B cell (primary cell): ENCODE measurements around the gene GRIN2D. TPM values are rescaled to one million over a fixed set of nuclear protein-coding genes. Genes with fewer than 3 reads are reported as not detected.

Experiments used
- ATAC-seq: fragments of 200-7000 bp; cut with Tn5 transposase; one replicate; pipeline ENCODE4 v1.10.0; 2021; ENCODE audit warnings: low read depth, mild to moderate bottlenecking, moderate number of reproducible peaks, moderate library complexity
- CTCF ChIA-PET: fragments of 350-600 bp; sonication (Branson Sonifier 250); formaldehyde crosslinking; loops from one replicate; lab custom pipeline; 2021; ENCODE audit warnings: antibody characterized with exemption, inconsistent platforms; lab: Charles Lee
- POLR2A ChIA-PET: fragments of 350-600 bp; sonication (Branson Sonifier 250); formaldehyde crosslinking; loops from one replicate; lab custom pipeline; 2021; ENCODE audit warnings: antibody characterized with exemption; lab: Charles Lee
- DNase-seq: peaks from one replicate; pipeline ENCODE4 v3.0.0; 2013
- H2AFZ ChIP-seq: 2 replicates; pipeline ENCODE4 v1.6.1; 2012; ENCODE audit warnings: mild to moderate bottlenecking, low read depth, low read length; ENCODE audit not compliant: insufficient read depth, poor library complexity, severe bottlenecking
- H3K27ac ChIP-seq, 2 donors: 1 replicate in 1 of 2; 2 replicates in 1 of 2; pipeline ENCODE4 v1.5.1; 2012 to 2013; ENCODE audit warnings: low read length in 2 of 2, mild to moderate bottlenecking in 2 of 2, moderate library complexity in 1 of 2
- H3K27me3 ChIP-seq, 4 experiments: fragments of 200-600 bp in 1 of 4; sonication (generic) in 1 of 4; replicated peaks in 1 of 4; 1 replicate in 2 of 4; 2 replicates in 2 of 4; pipeline versions ENCODE4 v1.6.1 to v1.7.0; 2013 to 2016; ENCODE audit warnings: low read length in 3 of 4, mild to moderate bottlenecking in 2 of 4, mixed read lengths in 1 of 4, moderate library complexity in 1 of 4; ENCODE audit not compliant: insufficient read depth in 4 of 4, control insufficient read depth in 3 of 4; ENCODE audit errors: control extremely low read depth in 1 of 4
- H3K36me3 ChIP-seq, 2 experiments: replicated peaks in 1 of 2; 1 replicate in 1 of 2; 2 replicates in 1 of 2; pipeline versions ENCODE4 v1.6.1 to v1.7.1; 2013; ENCODE audit warnings: low read length in 1 of 2; ENCODE audit not compliant: insufficient read depth in 2 of 2, control insufficient read depth in 1 of 2; ENCODE audit errors: control extremely low read depth in 1 of 2, extremely low read depth in 1 of 2
- H3K4me1 ChIP-seq, 2 donors: fragments of 200-600 bp in 1 of 2; sonication (generic) in 1 of 2; 1 replicate in 1 of 2; 2 replicates in 1 of 2; pipeline versions ENCODE4 v1.5.1 to v1.6.1; 2013 to 2017; ENCODE audit warnings: low read length in 2 of 2; ENCODE audit not compliant: control insufficient read depth in 2 of 2, insufficient read depth in 2 of 2
- H3K4me2 ChIP-seq: replicated peaks from 2 replicates; pipeline ENCODE3; 2012; ENCODE audit warnings: mild to moderate bottlenecking, low read depth, low read length; ENCODE audit not compliant: poor library complexity, severe bottlenecking
- H3K4me3 ChIP-seq, 5 experiments: fragments of 200-600 bp in 1 of 5; sonication (generic) in 1 of 5; 1 replicate in 3 of 5; 2 replicates in 2 of 5; pipeline versions ENCODE4 v1.5.1 to v1.7.0; 2011 to 2016; ENCODE audit warnings: low read length in 4 of 5, mild to moderate bottlenecking in 4 of 5, low read depth in 2 of 5, control low read depth in 1 of 5, moderate library complexity in 1 of 5; ENCODE audit not compliant: insufficient read depth in 1 of 5; ENCODE audit errors: control extremely low read depth in 1 of 5, extremely low read depth in 1 of 5
- H3K79me2 ChIP-seq: fragments of 200-600 bp; sonication (generic); one replicate; pipeline ENCODE4 v1.6.0; 2016; ENCODE audit warnings: low read length; ENCODE audit not compliant: control insufficient read depth, insufficient read depth
- H3K9ac ChIP-seq: fragments of 200-600 bp; sonication (generic); 2 replicates; pipeline ENCODE4 v1.6.1; 2017; ENCODE audit warnings: mild to moderate bottlenecking, low read length, moderate library complexity
- H3K9me3 ChIP-seq, 3 donors: one replicate each; pipeline versions ENCODE4 v1.6.1 to v1.7.1; 2013; ENCODE audit warnings: low read length in 2 of 3; ENCODE audit not compliant: control insufficient read depth in 2 of 3, insufficient read depth in 1 of 3; ENCODE audit errors: control extremely low read depth in 1 of 3
- H4K20me1 ChIP-seq: 2 replicates; pipeline ENCODE4 v1.6.0; 2012; ENCODE audit warnings: mild to moderate bottlenecking, low read length; ENCODE audit not compliant: insufficient read depth, control insufficient read depth, poor library complexity, severe bottlenecking
- H3K27ac Mint-ChIP-seq: one replicate; pipeline ENCODE4 v1.8.0; 2021; ENCODE audit warnings: mixed read lengths
- H3K27me3 Mint-ChIP-seq: one replicate; pipeline ENCODE4 v1.8.0; 2021; ENCODE audit warnings: mixed read lengths
- H3K4me1 Mint-ChIP-seq: one replicate; pipeline ENCODE4 v1.8.0; 2021; ENCODE audit warnings: mixed read lengths
- H3K4me3 Mint-ChIP-seq: one replicate; pipeline ENCODE4 v1.8.0; 2021; ENCODE audit warnings: mixed read lengths
- H3K9me3 Mint-ChIP-seq: one replicate; pipeline ENCODE4 v1.8.0; 2022; ENCODE audit warnings: mixed read lengths; ENCODE audit not compliant: insufficient read depth
- EZH2 ChIP-seq: IDR thresholded peaks from 2 replicates; pipeline ENCODE4 v1.6.1; 2012; ENCODE audit warnings: borderline replicate concordance, low read depth, mild to moderate bottlenecking, moderate library complexity, low read length; ENCODE audit not compliant: insufficient read depth, poor library complexity, severe bottlenecking
- WGBS: methylation state at CpG from one replicate; pipeline ENCODE4 v1.1.5; 2013; ENCODE audit warnings: missing lambda C conversion rate; ENCODE audit not compliant: insufficient coverage; 5-methylcytosine and 5-hydroxymethylcytosine counted together
- intact Hi-C: fragments of 100-400 bp; cut with micrococcal nuclease; formaldehyde crosslinking; loops from one replicate; pipeline ENCODE4 v1.10.0; 2022
- polyA plus RNA-seq: library from polyadenylated mRNA; depleted of rRNA; stranded (reverse); fragments of >200 nt; gene quantifications from 2 replicates; pipeline ENCODE4 v1.2.3, GENCODE V29; 2012
- total RNA-seq, 2 donors: library from RNA; stranded (reverse); fragments of 120-200 nt in 1 of 2; gene quantifications; 1 replicate in 1 of 2; 2 replicates in 1 of 2; pipeline versions ENCODE4 v1.2.3 to v1.2.4, GENCODE V29; 2013 to 2022
- TF ChIP-seq, protein P1 (sequence below): fragments of 200-600 bp; IDR thresholded peaks from one replicate; pipeline ENCODE4 v1.8.0; 2022; ENCODE audit warnings: antibody characterized with exemption, mild to moderate bottlenecking

GRIN2D gene
- total and polyA plus RNA-seq, 2 donors (not counting 1 experiment from before 2014, with no cell fraction given): not detected

- intact Hi-C loops: no loop called here
- no peaks in the 10 kb centered on the region for H3K9me3 ChIP-seq
- WGBS: 92% methylated on average over 9 of the region's 10 CpGs
- CTCF ChIA-PET: no interaction called here
- H3K36me3 ChIP-seq: peaks cover 0 to 4% of the 10 kb centered on the region in 2 experiments
- no peak overlapping the region for H3K4me3 ChIP-seq
- H3K27ac ChIP-seq: no peak overlapping the region
- Mint-ChIP-seq H3K4me1 (no peaks in the 10 kb centered on the region), H3K4me3 (no peak overlapping the region), H3K27ac (no peak overlapping the region), H3K27me3 (peaks cover 3% of the 10 kb centered on the region), H3K9me3 (no peaks in the 10 kb centered on the region)
- POLR2A ChIA-PET: interaction anchor here (0.7 kb wide), 1 partner anchor 216 kb away, joined by 6 read pairs; no protein-coding TSS in a partner anchor
- no peaks in the 10 kb centered on the region for H3K27me3 ChIP-seq
- no peaks in the 10 kb centered on the region for H3K79me2 ChIP-seq
- no peak overlapping the region for H2AFZ ChIP-seq
- H3K4me1 ChIP-seq: no peaks in the 10 kb centered on the region
- no peaks in the 10 kb centered on the region for H4K20me1 ChIP-seq
- ATAC-seq (no peak), DNase-seq (no peak)
- no peak overlapping the region for H3K4me2 ChIP-seq
- H3K9ac ChIP-seq: no peak overlapping the region
- TF ChIP-seq, protein P1, sequence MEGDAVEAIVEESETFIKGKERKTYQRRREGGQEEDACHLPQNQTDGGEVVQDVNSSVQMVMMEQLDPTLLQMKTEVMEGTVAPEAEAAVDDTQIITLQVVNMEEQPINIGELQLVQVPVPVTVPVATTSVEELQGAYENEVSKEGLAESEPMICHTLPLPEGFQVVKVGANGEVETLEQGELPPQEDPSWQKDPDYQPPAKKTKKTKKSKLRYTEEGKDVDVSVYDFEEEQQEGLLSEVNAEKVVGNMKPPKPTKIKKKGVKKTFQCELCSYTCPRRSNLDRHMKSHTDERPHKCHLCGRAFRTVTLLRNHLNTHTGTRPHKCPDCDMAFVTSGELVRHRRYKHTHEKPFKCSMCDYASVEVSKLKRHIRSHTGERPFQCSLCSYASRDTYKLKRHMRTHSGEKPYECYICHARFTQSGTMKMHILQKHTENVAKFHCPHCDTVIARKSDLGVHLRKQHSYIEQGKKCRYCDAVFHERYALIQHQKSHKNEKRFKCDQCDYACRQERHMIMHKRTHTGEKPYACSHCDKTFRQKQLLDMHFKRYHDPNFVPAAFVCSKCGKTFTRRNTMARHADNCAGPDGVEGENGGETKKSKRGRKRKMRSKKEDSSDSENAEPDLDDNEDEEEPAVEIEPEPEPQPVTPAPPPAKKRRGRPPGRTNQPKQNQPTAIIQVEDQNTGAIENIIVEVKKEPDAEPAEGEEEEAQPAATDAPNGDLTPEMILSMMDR: no peak
- no peak for TF ChIP-seq EZH2
Observed at GRCh38 chr19:48378194-48378570, 15.3 kb upstream of the GRIN2D start.

DNA sequence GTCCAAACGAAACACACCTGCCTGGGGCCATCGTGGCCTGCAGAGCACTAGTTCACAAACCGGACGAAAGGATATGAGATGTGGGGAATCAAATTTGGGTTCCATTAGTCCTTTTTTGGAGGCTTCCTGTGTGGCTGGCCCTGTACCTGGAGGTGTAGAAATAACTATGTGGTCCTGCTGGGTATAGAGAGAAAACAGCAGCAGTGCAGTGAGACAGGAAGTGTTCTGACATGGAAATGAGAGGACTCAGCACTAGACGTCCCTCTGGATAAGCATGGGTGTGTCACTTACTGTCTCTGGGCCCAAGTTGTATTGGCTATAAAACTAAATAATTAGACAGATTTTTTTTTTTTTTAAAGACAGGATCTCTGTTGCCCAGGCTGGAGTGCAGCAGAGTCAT lies 14.4 kb upstream of the GRIN2D start:
- H3K9ac ChIP-seq: no peak overlapping the region
- TF ChIP-seq, protein P1: no peak
- no peak for TF ChIP-seq EZH2
- no peak overlapping the region for H3K4me3 ChIP-seq
- ATAC-seq: no peak
- 89% methylated on average over 4 of the region's 5 CpGs for WGBS
- no peaks in the 10 kb centered on the region for H4K20me1 ChIP-seq
- H3K79me2 ChIP-seq: no peaks in the 10 kb centered on the region
- no peak overlapping the region for H3K4me2 ChIP-seq
- H3K27ac ChIP-seq: no peak overlapping the region
- no peak overlapping the region for H2AFZ ChIP-seq
- Mint-ChIP-seq H3K4me3 (no peak overlapping the region), H3K9me3 (no peaks in the 10 kb centered on the region), H3K27me3 (no peaks in the 10 kb centered on the region), H3K4me1 (no peaks in the 10 kb centered on the region), H3K27ac (no peak overlapping the region)
- no peaks in the 10 kb centered on the region for H3K4me1 ChIP-seq
- intact Hi-C loops: no loop called here
- POLR2A ChIA-PET: interaction anchor here (0.9 kb wide), 1 partner anchor 19 kb away, joined by 3 read pairs; no protein-coding TSS in a partner anchor
- H3K36me3 ChIP-seq: peaks cover 0 to 9% of the 10 kb centered on the region in 2 experiments
- DNase-seq: no peak
- CTCF ChIA-PET: no interaction called here
- H3K9me3 ChIP-seq: no peaks in the 10 kb centered on the region
- H3K27me3 ChIP-seq: no peaks in the 10 kb centered on the region
